Type B pancreatic cell (in vitro differentiated cells): ENCODE data around the gene PMPCA. TPM values are rescaled to one million over a fixed set of nuclear protein-coding genes. Genes with fewer than 3 reads are reported as not detected.

ENCODE experiments used
- DNase-seq: peaks from one replicate; pipeline ENCODE4 v3.0.0; 2021; ENCODE audit warnings: mixed read lengths; ENCODE audit not compliant: unreplicated experiment; ENCODE audit errors: extremely low spot score
- H3K27ac Mint-ChIP-seq: 2 replicates; pipeline ENCODE4 v1.8.0; 2021; ENCODE audit warnings: mild to moderate bottlenecking, mixed read lengths
- H3K27me3 Mint-ChIP-seq: 2 replicates; pipeline ENCODE4 v1.8.0; 2021; ENCODE audit warnings: mixed read lengths
- H3K36me3 Mint-ChIP-seq: 2 replicates; pipeline ENCODE4 v1.8.0; 2021; ENCODE audit warnings: mixed read lengths
- H3K4me1 Mint-ChIP-seq: one replicate; pipeline ENCODE4 v1.8.0; 2021; ENCODE audit warnings: mixed read lengths; ENCODE audit not compliant: unreplicated experiment
- H3K4me3 Mint-ChIP-seq: 2 replicates; pipeline ENCODE4 v1.8.0; 2021; ENCODE audit warnings: mild to moderate bottlenecking, mixed read lengths
- H3K9me3 Mint-ChIP-seq: 2 replicates; pipeline ENCODE4 v1.8.0; 2021; ENCODE audit warnings: mixed read lengths
- total RNA-seq: library from RNA; stranded (reverse); gene quantifications from 2 replicates; pipeline ENCODE4 v1.2.1, GENCODE V29; 2021; ENCODE audit warnings: low replicate concordance
- TF ChIP-seq, protein P1 (sequence below): fragments of 200-600 bp; sonication (generic); conservative IDR thresholded peaks from 2 replicates; pipeline ENCODE4 v1.5.0; 2021; ENCODE audit warnings: antibody characterized with exemption, mild to moderate bottlenecking

PMPCA gene
- total RNA-seq, 1 donor from 2014 or later, result 68.1 TPM

DNA sequence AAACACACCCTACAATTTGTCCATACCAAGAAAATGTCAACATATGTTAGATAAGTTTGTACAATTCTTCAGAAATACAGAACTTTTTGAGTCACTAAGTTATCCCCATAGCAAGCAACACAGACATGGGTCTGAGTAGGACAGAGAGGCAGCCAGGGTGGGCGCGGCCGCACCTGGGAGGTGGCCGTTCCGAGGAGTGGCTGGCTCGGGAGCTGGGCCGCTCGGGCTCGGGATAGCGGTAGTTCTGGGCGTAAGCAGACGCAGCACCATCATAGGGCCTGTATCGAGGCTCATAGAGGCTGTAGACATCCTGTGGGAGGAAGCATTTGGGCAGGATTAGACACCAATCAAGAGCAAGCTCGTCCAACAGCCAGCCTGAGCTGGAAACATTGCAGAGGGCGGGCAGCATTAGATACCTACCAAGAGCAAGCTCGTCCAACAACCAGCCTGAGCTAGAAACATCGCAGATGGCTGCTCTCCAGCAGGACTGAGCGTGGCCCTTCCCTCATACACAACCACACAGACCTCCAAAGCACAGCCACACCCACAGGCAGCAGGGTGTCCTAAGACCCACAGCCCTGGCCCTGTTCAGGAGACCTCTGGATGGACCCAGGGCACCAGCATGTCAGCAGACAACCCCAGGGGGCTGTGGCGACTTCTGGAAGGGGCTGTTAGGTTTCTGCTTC is 61.5 kb downstream of the PMPCA start:
- Mint-ChIP-seq H3K4me3 (no peak overlapping the region), H3K36me3 (no peaks in the 10 kb centered on the region), H3K9me3 (no peaks in the 10 kb centered on the region), H3K27me3 (no peaks in the 10 kb centered on the region), H3K27ac (no peak overlapping the region), H3K4me1 (no peaks in the 10 kb centered on the region)
- TF ChIP-seq, protein P1, sequence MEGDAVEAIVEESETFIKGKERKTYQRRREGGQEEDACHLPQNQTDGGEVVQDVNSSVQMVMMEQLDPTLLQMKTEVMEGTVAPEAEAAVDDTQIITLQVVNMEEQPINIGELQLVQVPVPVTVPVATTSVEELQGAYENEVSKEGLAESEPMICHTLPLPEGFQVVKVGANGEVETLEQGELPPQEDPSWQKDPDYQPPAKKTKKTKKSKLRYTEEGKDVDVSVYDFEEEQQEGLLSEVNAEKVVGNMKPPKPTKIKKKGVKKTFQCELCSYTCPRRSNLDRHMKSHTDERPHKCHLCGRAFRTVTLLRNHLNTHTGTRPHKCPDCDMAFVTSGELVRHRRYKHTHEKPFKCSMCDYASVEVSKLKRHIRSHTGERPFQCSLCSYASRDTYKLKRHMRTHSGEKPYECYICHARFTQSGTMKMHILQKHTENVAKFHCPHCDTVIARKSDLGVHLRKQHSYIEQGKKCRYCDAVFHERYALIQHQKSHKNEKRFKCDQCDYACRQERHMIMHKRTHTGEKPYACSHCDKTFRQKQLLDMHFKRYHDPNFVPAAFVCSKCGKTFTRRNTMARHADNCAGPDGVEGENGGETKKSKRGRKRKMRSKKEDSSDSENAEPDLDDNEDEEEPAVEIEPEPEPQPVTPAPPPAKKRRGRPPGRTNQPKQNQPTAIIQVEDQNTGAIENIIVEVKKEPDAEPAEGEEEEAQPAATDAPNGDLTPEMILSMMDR, result no peak
- no peak for DNase-seq

DNA sequence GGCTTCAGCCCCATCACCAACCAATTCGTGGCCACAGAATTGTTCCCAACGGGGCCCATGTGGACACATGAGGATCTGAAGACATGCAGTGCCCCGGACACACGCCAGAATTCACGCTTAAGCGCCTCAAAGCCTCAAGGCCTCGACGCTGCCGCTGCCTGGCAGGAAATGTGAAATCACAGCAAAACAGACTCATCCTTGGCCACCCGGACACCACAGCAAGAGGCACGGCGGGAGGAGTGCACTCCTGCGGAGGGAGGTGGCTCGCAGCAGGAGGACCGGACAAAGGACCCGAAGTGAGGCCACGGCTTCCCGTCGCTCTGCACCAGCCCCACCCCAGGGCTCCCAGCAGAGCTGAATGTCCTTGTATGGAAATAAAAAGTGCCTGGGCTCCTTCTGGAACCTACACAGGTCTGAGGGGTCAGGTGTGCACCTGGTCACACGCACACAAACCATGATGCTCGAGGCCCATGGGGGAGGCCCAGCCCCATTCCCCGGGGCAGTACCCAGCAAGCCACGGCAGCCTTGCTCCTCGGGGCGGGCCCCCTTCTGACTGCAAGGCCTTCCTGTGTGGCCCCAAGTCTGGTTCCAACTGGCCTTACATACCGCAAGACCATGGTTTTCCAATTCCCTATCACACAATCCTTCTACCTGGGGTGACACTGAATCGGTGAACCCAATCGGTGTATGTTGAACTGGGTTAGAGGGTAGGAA is 62.3 kb downstream of the PMPCA start:
- H3K4me3 Mint-ChIP-seq, result no peak overlapping the region
- no peaks in the 10 kb centered on the region for H3K27me3 Mint-ChIP-seq
- DNase-seq, result no peak
- no peaks in the 10 kb centered on the region for H3K9me3 Mint-ChIP-seq
- H3K36me3 Mint-ChIP-seq, result no peaks in the 10 kb centered on the region
- H3K27ac Mint-ChIP-seq, result no peak overlapping the region
- TF ChIP-seq, protein P1, result no peak
- no peaks in the 10 kb centered on the region for H3K4me1 Mint-ChIP-seq

DNA sequence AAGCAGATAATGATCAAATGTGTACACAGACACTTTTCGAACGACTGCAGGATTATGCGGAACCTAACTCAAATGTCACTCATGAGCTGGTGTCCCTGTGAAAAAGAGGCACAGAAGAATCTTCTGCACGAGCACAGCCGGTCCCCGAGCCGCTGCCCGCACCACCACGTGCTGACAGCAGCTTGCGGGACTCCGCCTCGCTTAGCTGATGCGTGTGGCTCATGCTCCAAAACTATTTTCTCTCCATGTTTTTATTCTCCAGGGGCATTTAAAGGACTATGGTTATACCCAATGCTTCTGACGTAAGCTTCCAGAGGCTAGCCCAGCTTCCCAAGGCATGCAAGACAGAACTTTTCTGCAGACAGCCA is 62.9 kb downstream of the PMPCA start:
- Mint-ChIP-seq H3K36me3 (no peaks in the 10 kb centered on the region), H3K4me3 (no peak overlapping the region), H3K4me1 (no peaks in the 10 kb centered on the region), H3K27ac (no peak overlapping the region), H3K9me3 (no peaks in the 10 kb centered on the region), H3K27me3 (no peaks in the 10 kb centered on the region)
- TF ChIP-seq, protein P1, result no peak
- DNase-seq, result no peak

Other genes starting within 250 kb of the PMPCA start
- gene LHX3, start 205.5 kb upstream of the PMPCA start, total RNA-seq, result 0.10 and 0.90 TPM in 2 replicates
- 15.6 and 23.6 TPM in 2 replicates for gene QSOX2, start 164.8 kb upstream of the PMPCA start, total RNA-seq
- gene CCDC187, start 106.6 kb upstream of the PMPCA start, total RNA-seq, result 0.69 and 0.70 TPM in 2 replicates
- gene GPSM1, start 83.1 kb upstream of the PMPCA start, total RNA-seq, result 29.2 and 56.2 TPM in 2 replicates
- gene DNLZ, start 46.9 kb upstream of the PMPCA start, total RNA-seq, result 10.4 and 14.0 TPM in 2 replicates
- 2.0 and 2.6 TPM in 2 replicates for gene CARD9, start 37.0 kb upstream of the PMPCA start, total RNA-seq
- 14.4 and 15.7 TPM in 2 replicates for gene SNAPC4, start 10.5 kb upstream of the PMPCA start, total RNA-seq
- 49.4 and 77.9 TPM in 2 replicates for gene ENTR1, start within 50 bp of the PMPCA start, total RNA-seq
- 13.8 and 24.0 TPM in 2 replicates for gene INPP5E, start 29.2 kb downstream of the PMPCA start, total RNA-seq
- gene SEC16A, start 72.4 kb downstream of the PMPCA start, total RNA-seq, result 74.6 and 95.0 TPM in 2 replicates
- gene NOTCH1, start 135.4 kb downstream of the PMPCA start, total RNA-seq, result 36.5 and 53.1 TPM in 2 replicates